A172 (cell line): ENCODE results near the gene TUNAR. TPM values are rescaled to one million over a fixed set of nuclear protein-coding genes. Genes with fewer than 3 reads are reported as not detected.

ENCODE experiments used
- total RNA-seq: library from RNA; depleted of rRNA; stranded (reverse); fragments of >200 nt; shearing (Covaris generic); gene quantifications from 2 replicates; pipeline ENCODE4 v1.2.3, GENCODE V29; 2014; rRNA removed

TUNAR gene
- total RNA-seq, 1 experiment from 2014 or later, result not detected

Other genes starting within 250 kb of the TUNAR start
- gene TCL1B, start 190.4 kb upstream of the TUNAR start, total RNA-seq, result not detected in 2 replicates
- not detected in 2 replicates for gene TCL1A, start 162.7 kb upstream of the TUNAR start, total RNA-seq
- gene C14orf132, start 162.5 kb downstream of the TUNAR start, total RNA-seq, result 7.6 and 9.5 TPM in 2 replicates